ENCODE data around the gene MEX3D.

Gene MEX3D

DNA sequence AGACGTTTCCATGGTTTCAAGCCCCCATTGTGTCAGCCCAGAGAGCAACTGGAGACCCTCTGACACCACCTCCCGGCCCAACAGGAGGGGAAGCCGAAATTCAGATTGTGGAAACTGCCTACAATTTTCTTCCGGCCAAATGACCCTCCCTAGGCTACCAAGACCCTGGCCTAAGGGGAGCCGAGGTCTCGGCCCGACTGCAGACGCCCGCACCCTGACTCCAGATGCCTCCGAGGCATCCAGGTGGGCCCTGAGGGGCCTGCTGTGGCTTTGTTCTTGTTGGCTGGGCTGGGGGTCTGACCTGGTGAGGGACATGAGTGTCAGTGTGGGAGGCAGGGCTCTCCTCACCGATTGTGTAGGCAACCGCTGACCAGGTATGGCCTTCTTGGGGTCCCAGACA lies 9.6 kb downstream of the MEX3D start:
- no peaks in the 10 kb centered on the region for H3K4me1 ChIP-seq
- H3K9ac ChIP-seq: no peak overlapping the region
- H3K4me2 ChIP-seq (ENCODE audit: low read length): no peak overlapping the region
- no peaks in the 10 kb centered on the region for H3K79me2 ChIP-seq
- TF ChIP-seq, protein P1, sequence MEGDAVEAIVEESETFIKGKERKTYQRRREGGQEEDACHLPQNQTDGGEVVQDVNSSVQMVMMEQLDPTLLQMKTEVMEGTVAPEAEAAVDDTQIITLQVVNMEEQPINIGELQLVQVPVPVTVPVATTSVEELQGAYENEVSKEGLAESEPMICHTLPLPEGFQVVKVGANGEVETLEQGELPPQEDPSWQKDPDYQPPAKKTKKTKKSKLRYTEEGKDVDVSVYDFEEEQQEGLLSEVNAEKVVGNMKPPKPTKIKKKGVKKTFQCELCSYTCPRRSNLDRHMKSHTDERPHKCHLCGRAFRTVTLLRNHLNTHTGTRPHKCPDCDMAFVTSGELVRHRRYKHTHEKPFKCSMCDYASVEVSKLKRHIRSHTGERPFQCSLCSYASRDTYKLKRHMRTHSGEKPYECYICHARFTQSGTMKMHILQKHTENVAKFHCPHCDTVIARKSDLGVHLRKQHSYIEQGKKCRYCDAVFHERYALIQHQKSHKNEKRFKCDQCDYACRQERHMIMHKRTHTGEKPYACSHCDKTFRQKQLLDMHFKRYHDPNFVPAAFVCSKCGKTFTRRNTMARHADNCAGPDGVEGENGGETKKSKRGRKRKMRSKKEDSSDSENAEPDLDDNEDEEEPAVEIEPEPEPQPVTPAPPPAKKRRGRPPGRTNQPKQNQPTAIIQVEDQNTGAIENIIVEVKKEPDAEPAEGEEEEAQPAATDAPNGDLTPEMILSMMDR (IDR thresholded peaks at IDR 0.05): no peak
- H3K9me3 ChIP-seq (ENCODE audit: control insufficient read depth, low read length): no peaks in the 10 kb centered on the region
- no peaks in the 10 kb centered on the region for H3K36me3 ChIP-seq (ENCODE audit: control insufficient read depth, insufficient read depth, low read length)
- H3K4me3 ChIP-seq (ENCODE audit: low read depth, low read length): no peak overlapping the region
- no peak overlapping the region for H3K27ac ChIP-seq
- H2AFZ ChIP-seq: no peak overlapping the region
- H3K27me3 ChIP-seq (ENCODE audit: control insufficient read depth, insufficient read depth, low read length): no peaks in the 10 kb centered on the region

GRCh38 chr19:1556390-1557070 lies 11.6 kb downstream of the MEX3D start:
- Histone ChIP-seq H3K36me3 (ENCODE audit: control insufficient read depth, insufficient read depth, low read length) (no peaks in the 10 kb centered on the region), H2AFZ (no peak overlapping the region), H3K79me2 (no peaks in the 10 kb centered on the region), H3K4me1 (no peaks in the 10 kb centered on the region), H3K27me3 (ENCODE audit: control insufficient read depth, insufficient read depth, low read length) (no peaks in the 10 kb centered on the region), H3K4me2 (ENCODE audit: low read length) (no peak overlapping the region), H3K4me3 (ENCODE audit: low read depth, low read length) (no peak overlapping the region), H3K27ac (no peak overlapping the region), H3K9ac (no peak overlapping the region), H3K9me3 (ENCODE audit: control insufficient read depth, low read length) (no peaks in the 10 kb centered on the region)
- TF ChIP-seq, protein P1 (IDR thresholded peaks at IDR 0.05): no peak

GRCh38 chr19:1555487-1556389 lies 12.4 kb downstream of the MEX3D start:
- TF ChIP-seq, protein P1 (IDR thresholded peaks at IDR 0.05): no peak
- Histone ChIP-seq H2AFZ (no peak overlapping the region), H3K27me3 (ENCODE audit: control insufficient read depth, insufficient read depth, low read length) (no peaks in the 10 kb centered on the region), H3K4me1 (no peaks in the 10 kb centered on the region), H3K9me3 (ENCODE audit: control insufficient read depth, low read length) (no peaks in the 10 kb centered on the region), H3K4me3 (ENCODE audit: low read depth, low read length) (no peak overlapping the region), H3K27ac (no peak overlapping the region), H3K9ac (no peak overlapping the region), H3K79me2 (no peaks in the 10 kb centered on the region), H3K36me3 (ENCODE audit: control insufficient read depth, insufficient read depth, low read length) (no peaks in the 10 kb centered on the region), H3K4me2 (ENCODE audit: low read length) (no peak overlapping the region)

DNA sequence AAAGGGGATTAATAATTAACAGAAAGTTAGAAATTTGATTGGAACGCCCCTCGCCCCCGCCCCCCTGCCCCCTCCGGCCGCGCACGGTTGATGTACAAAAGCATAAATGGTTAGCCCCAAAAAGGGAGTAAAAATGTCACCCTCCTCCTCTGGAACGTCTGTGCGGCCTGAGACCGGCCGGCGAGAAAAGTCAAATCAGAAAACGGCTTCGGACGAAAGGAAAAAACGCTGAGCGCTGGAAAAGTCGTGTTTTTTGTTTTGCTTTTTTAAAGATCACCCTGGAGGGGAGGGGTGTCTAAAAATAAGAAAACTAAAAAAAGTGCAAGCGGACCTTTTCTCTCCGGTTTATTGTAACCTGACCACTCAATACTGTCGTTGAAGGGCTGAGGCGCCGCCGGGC lies 13.2 kb downstream of the MEX3D start:
- no peak overlapping the region for H3K4me3 ChIP-seq (ENCODE audit: low read depth, low read length)
- H3K27me3 ChIP-seq (ENCODE audit: control insufficient read depth, insufficient read depth, low read length): no peaks in the 10 kb centered on the region
- H3K36me3 ChIP-seq (ENCODE audit: control insufficient read depth, insufficient read depth, low read length): no peaks in the 10 kb centered on the region
- H3K9me3 ChIP-seq (ENCODE audit: control insufficient read depth, low read length): no peaks in the 10 kb centered on the region
- H3K27ac ChIP-seq: no peak overlapping the region
- no peak overlapping the region for H3K4me2 ChIP-seq (ENCODE audit: low read length)
- TF ChIP-seq, protein P1 (IDR thresholded peaks at IDR 0.05): no peak
- H2AFZ ChIP-seq: no peak overlapping the region
- no peaks in the 10 kb centered on the region for H3K79me2 ChIP-seq
- H3K4me1 ChIP-seq: no peaks in the 10 kb centered on the region
- no peak overlapping the region for H3K9ac ChIP-seq
